Activated naive CD8-positive, alpha-beta T cell treated with anti-CD3 and anti-CD28 coated beads, Interleukin-2, amount 50 U/mL, for 24 hours (primary cell): Measurements from ENCODE around the gene FAHD2A.
"Not testable (repeated sequence)": the region's sequence is repeated elsewhere in the genome, so short reads cannot be mapped to it uniquely, and the experiment has no call there.

Experiments used
- ATAC-seq: fragments of 150-1000 bp; cut with Tn5 transposase; one replicate; pipeline ENCODE4 v1.10.0; 2021
- DNase-seq: peaks from one replicate; pipeline ENCODE4 v3.0.0; 2021
- H3K27ac Mint-ChIP-seq: one replicate; pipeline ENCODE4 v1.8.0; 2021; ENCODE audit warnings: mild to moderate bottlenecking, mixed read lengths
- H3K27me3 Mint-ChIP-seq: one replicate; pipeline ENCODE4 v1.8.0; 2021; ENCODE audit warnings: mixed read lengths
- H3K36me3 Mint-ChIP-seq: one replicate; pipeline ENCODE4 v1.8.0; 2021; ENCODE audit warnings: low read depth, mixed read lengths
- H3K4me1 Mint-ChIP-seq: one replicate; pipeline ENCODE4 v1.8.0; 2021; ENCODE audit warnings: mixed read lengths
- H3K4me3 Mint-ChIP-seq: one replicate; pipeline ENCODE4 v1.8.0; 2021; ENCODE audit warnings: mild to moderate bottlenecking, moderate library complexity, mixed read lengths
- H3K9me3 Mint-ChIP-seq: one replicate; pipeline ENCODE4 v1.8.0; 2021; ENCODE audit warnings: mixed read lengths

Gene FAHD2A, protein sequence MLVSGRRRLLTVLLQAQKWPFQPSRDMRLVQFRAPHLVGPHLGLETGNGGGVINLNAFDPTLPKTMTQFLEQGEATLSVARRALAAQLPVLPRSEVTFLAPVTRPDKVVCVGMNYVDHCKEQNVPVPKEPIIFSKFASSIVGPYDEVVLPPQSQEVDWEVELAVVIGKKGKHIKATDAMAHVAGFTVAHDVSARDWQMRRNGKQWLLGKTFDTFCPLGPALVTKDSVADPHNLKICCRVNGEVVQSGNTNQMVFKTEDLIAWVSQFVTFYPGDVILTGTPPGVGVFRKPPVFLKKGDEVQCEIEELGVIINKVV

DNA sequence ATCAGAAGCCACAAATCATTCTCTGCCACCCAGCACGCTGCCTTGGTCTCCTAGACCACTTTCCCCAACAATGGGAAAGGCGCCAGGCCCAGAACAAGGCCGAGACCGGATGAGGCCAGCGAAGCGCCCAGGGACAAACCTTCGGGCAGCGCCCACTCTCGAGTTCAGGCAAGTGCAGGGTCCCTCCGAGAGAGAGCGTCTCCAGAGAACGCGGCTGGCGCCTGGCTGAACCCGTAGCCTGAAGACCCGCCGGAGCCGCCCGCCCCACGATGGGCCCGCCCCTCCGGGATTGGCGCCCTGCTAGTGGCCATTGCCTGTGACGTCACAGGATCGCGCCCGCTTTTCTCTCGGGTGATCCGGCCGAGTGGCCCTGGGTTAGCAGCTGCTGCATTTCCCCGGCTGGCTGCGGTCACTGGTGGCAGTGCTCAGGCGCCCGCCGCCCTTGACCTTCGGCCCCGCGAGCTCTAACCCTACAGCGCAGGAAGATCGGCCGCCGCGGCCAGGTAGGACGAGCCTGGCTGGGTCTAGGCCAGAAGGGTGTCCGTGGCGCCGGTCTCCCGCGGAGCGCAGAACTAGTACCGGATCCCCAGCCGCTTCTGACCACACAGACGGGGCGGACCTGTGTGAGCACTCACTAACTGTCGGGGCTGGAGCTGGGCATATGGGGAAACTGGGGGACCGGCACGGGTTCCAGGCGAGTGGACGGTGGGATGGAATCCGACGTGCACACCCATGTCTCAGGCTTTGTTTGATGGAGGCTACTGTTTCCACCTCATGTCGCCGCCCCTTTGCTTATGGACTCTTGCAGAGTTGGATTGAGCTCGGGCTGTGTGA, at the start of gene FAHD2A:
TSS of gene FAHD2A (plus strand) at position 339 of the 834 bp plus-strand sequence. CDS start 2,851 bp downstream, outside the sequence.
- ATAC-seq = peak; percentile 93
- no peaks in the 10 kb centered on the region for H3K27me3 Mint-ChIP-seq
- peak; percentile 97 for DNase-seq
- peaks cover 7% of the 10 kb centered on the region for H3K36me3 Mint-ChIP-seq
- peak within 1 kb of the TSS; percentile 78 for H3K27ac Mint-ChIP-seq
- peaks cover 22% of the 10 kb centered on the region for H3K4me1 Mint-ChIP-seq
- H3K4me3 Mint-ChIP-seq = peak within 1 kb of the TSS; percentile 90
- no peaks in the 10 kb centered on the region for H3K9me3 Mint-ChIP-seq

DNA sequence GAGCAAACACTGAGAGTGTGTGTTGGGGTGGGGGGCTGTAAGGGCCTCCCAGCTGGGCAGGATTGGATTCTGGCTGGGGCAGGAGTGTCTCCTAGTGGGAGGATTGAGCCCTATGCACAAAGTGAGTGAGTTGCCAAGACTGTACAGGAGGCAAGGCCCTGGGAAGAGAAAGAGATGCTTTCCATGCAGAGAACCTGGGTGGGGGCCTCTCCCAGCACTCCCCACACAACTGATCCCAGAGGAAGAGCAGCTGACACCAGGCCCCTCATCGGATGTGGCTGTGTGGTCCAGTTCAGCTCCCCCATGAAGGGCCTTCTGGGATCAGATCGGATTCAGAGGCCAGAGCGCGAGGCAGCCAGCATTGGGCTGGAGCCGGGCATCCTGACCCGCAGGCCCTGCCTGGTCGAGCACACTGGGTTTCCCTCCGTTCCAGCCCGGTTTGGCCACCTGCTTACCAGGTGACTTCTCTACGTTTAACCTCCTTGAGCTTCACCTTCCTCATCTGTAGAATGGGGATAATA, 49.4 kb upstream of the FAHD2A start:
- Mint-ChIP-seq H3K36me3 (no peaks in the 10 kb centered on the region), H3K4me3 (no peak overlapping the region), H3K27ac (no peak overlapping the region), H3K9me3 (no peaks in the 10 kb centered on the region), H3K4me1 (no peaks in the 10 kb centered on the region), H3K27me3 (peaks cover 11% of the 10 kb centered on the region)
- DNase-seq = no peak
- ATAC-seq = no peak

DNA sequence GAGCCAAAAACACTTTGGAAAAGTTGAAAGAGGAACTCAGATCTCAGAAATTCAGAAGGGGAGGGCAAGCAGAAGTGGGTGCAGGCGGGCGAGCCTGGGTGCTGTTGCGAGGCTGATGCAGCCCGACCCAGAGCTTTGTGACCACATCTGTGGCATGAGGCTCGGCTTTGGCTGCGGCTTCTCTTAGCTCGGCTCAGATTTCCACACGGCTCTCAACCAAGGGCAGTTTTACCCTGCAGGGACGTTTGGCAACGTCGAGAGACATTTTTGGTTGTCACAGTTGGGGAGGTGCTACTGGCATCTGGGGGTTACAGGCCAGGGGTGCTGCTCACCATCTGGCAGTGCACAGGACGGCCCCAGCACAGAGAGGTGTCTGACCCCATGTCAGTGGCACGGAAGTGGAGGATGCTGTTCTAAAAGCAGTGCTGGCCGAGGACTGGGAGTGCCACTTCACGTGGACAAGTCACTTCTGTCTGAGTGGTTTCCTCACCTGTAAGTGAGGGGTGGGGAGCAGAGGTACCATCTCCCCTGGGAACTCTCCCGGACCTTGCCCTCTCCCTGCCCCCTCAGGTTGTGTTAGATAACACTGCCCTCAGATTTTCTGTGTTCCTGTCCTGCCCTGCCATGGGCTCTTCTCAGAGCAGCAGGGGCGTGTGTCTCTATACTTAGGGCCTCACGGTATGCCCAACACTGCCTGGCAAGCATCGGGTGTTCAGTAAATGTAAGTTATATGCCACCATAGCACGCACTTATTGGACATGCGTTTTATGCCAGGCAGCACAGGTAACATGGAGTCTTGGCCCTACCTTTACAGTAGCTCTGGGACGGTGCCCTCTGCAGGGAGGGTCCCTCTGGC, 48.7 kb upstream of the FAHD2A start:
- H3K4me3 Mint-ChIP-seq = no peak overlapping the region
- DNase-seq = no peak
- no peak overlapping the region for H3K27ac Mint-ChIP-seq
- no peak for ATAC-seq
- no peaks in the 10 kb centered on the region for H3K36me3 Mint-ChIP-seq
- peaks cover 8% of the 10 kb centered on the region for H3K27me3 Mint-ChIP-seq
- no peaks in the 10 kb centered on the region for H3K9me3 Mint-ChIP-seq
- no peaks in the 10 kb centered on the region for H3K4me1 Mint-ChIP-seq

DNA sequence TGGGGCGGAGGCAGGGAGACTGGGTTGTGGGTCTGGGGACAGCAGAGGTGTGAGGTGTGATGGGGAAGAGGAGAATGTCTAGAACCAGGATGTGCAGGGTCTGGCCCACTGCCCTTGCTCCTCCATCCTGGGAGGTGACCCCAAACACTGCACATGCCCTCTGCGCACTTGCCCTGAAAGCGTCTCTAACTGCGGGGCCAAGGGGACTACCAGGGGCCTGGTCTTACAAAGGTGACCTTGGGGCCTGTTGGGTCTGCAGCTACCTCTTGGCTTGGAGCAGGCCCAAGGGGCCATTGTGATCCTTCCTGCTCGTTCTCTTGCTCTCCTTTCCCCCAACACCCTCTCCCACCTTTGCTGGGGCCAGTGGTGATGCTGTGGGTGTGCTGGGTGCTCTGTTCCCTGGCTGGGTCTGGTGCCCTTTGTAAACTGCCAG, 48.0 kb upstream of the FAHD2A start:
- no peak for ATAC-seq
- no peak overlapping the region for H3K27ac Mint-ChIP-seq
- H3K36me3 Mint-ChIP-seq = no peaks in the 10 kb centered on the region
- H3K9me3 Mint-ChIP-seq = no peaks in the 10 kb centered on the region
- DNase-seq = no peak
- H3K4me3 Mint-ChIP-seq = no peak overlapping the region
- H3K27me3 Mint-ChIP-seq = peaks cover 4% of the 10 kb centered on the region
- H3K4me1 Mint-ChIP-seq = no peaks in the 10 kb centered on the region

DNA sequence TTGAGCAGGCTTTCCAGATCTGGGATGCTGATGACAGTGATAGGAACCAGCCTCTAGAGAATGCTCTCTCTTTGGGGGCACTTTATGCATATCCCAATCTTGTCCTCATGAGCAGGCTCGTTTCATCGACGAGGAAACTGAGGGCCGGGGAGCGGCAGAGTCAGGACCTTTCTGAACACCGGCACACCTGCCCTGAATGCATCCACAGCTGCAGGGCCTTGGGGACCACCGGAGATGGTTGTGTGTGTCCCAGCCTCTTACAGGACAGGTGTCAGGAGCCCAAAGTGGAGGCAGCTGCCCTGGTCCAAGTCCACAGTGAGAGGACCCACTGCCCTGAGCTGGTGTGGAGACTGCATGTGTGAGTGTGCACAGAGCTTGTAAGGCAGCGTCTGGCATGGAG, 47.6 kb upstream of the FAHD2A start:
- no peaks in the 10 kb centered on the region for H3K9me3 Mint-ChIP-seq

DNA sequence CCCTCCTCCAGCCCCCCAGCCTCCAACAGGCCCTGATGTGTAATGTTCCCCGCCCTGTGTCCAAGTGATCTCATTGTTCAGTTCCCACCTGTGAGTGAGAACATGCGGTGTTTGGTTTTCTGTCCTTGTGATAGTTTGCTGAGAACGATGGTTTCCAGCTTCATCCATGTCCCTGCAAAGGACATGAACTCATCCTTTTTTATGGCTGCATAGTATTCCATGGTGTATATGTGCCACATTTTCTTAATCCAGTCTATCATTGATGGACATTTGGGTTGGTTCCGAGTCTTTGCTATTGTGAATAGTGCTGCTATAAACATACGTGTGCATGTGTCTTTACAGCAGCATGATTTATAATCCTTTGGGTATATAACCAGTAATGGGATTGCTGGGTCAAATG, 47.0 kb upstream of the FAHD2A start:
- H3K9me3 Mint-ChIP-seq, H3K36me3 Mint-ChIP-seq, H3K27ac Mint-ChIP-seq, H3K4me3 Mint-ChIP-seq, H3K27me3 Mint-ChIP-seq, DNase-seq, H3K4me1 Mint-ChIP-seq, ATAC-seq: not testable (repeated sequence)

More for the DNA sequence above, 47.6 kb upstream of the FAHD2A start:
- no peaks in the 10 kb centered on the region for H3K36me3 Mint-ChIP-seq
- no peaks in the 10 kb centered on the region for H3K4me1 Mint-ChIP-seq
- no peak for ATAC-seq
- DNase-seq = no peak
- H3K4me3 Mint-ChIP-seq = no peak overlapping the region
- no peak overlapping the region for H3K27ac Mint-ChIP-seq
- H3K27me3 Mint-ChIP-seq = peaks cover 4% of the 10 kb centered on the region

DNA sequence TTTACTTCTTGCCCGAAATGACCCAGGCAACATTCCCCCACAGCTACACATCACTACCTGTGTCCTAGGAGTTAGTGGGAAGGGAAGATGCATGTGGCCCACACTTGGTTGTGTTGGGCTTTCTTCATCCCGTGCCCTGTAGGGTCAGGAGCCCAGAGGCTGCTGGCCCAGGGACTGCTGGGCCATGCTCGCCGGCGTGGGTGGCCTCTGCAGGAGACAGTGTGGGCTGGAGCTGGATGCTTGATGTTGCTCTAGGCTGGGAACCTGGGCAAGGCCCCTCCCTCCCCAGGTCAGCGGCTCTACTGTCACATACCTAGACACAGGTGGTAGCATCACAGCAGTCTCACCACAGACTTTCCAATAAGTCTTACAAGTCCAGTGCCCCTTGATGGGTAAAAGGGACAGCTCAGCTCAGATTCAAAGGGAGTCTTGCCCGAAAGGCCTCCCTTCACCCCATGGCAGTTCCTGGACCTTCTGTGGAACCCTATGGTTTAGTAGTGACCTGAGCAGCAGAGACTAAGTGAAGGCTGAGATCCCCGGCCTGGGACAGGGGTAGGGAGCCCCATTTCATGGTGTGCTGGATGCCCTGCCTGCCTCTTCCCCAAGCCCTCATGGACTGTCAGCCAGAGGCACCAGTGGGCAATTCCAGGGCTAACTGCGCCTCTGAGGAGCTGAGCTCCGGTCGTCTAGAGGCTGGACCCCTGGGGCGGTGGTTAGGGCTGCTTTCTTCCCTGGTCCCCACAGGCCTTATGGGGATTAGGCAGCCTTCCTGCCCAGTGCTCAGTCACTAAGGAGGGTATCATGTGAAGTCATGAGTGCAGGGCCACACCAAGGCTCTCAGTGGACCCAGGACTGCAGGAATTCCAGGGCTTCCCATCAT, 45.4 kb upstream of the FAHD2A start:
- ATAC-seq = no peak
- Mint-ChIP-seq H3K27me3 (peaks cover 4% of the 10 kb centered on the region), H3K27ac (no peak overlapping the region), H3K4me3 (no peak overlapping the region), H3K36me3 (no peaks in the 10 kb centered on the region), H3K4me1 (no peaks in the 10 kb centered on the region), H3K9me3 (no peaks in the 10 kb centered on the region)
- DNase-seq = no peak

DNA sequence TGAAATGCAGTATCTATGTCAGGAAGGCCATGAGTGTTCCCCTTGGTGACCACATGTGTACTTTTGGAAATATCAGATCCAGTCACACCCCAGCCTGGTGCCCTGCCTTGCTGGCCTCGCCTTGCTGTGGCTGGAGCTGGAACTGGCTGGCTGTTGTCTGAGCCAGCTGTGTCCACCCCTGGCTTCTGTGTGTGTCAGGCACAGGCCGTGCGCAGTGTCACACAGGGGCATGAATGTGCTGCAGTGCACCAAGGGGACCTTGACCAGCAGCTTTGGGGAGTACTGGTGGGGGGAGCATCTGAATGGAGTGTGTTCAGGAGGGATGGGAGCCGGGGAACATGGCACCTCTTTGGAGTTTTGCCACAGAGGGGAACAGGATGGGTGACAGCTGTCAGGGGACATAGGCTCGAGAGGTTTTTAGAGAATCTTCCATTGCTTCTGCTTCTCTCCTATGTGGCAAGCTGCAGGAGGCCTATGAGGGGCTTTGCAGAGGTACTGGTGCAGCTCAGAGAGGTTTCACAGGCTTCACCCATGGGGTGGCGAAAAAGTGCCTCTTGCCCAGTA, 44.7 kb upstream of the FAHD2A start:
- Mint-ChIP-seq H3K4me1 (no peaks in the 10 kb centered on the region), H3K9me3 (no peaks in the 10 kb centered on the region), H3K4me3 (no peak overlapping the region), H3K36me3 (no peaks in the 10 kb centered on the region), H3K27ac (no peak overlapping the region), H3K27me3 (peaks cover 4% of the 10 kb centered on the region)
- DNase-seq = no peak
- no peak for ATAC-seq

DNA sequence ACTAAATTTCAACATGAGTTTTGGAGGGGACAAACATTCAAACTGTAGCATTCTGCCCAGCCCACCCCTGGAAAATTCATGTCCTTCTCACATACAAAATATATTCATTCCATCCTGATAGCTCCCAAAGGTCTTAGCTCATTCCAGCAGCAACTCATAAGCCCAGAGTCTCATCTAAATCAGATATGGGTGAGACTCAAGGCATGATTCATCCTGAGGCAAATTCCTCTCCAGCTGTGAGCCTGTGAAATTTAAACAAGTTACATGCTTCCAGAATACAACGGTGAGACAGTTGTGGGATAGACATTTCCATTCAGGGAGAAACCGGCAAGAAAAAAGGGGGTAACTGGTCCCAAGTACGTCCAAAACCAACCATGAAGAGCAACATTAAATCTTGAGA, 43.5 kb upstream of the FAHD2A start:
- Mint-ChIP-seq H3K27me3 (peaks cover 4% of the 10 kb centered on the region), H3K9me3 (no peaks in the 10 kb centered on the region), H3K4me1 (no peaks in the 10 kb centered on the region), H3K36me3 (no peaks in the 10 kb centered on the region), H3K27ac (no peak overlapping the region), H3K4me3 (no peak overlapping the region)
- no peak for DNase-seq
- no peak for ATAC-seq

DNA sequence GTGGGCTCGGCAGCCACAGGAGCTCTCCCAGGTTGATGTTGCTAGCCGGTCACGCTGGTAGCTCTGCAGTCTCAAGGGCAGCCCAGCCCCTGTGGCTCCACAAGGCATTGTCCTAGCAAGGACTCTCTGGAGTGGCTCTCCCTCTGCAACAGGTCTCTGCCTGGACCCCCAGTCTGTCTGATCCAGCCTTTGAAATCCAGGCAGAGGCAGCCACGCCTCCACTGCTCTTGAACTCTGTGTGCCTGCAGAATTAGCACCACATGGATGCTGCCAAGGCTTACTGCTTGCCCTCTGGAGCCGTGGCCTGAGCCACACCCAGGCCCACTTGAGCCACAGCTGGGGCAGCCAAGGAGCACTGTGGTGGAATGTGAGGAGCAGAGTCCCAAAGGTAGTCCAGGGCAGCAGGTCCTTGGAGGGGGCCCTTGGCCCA, 43.0 kb upstream of the FAHD2A start:
- Mint-ChIP-seq H3K27ac (no peak overlapping the region), H3K4me3 (no peak overlapping the region), H3K27me3 (peaks cover 5% of the 10 kb centered on the region), H3K9me3 (no peaks in the 10 kb centered on the region), H3K4me1 (no peaks in the 10 kb centered on the region), H3K36me3 (no peaks in the 10 kb centered on the region)
- no peak for DNase-seq
- ATAC-seq = no peak

DNA sequence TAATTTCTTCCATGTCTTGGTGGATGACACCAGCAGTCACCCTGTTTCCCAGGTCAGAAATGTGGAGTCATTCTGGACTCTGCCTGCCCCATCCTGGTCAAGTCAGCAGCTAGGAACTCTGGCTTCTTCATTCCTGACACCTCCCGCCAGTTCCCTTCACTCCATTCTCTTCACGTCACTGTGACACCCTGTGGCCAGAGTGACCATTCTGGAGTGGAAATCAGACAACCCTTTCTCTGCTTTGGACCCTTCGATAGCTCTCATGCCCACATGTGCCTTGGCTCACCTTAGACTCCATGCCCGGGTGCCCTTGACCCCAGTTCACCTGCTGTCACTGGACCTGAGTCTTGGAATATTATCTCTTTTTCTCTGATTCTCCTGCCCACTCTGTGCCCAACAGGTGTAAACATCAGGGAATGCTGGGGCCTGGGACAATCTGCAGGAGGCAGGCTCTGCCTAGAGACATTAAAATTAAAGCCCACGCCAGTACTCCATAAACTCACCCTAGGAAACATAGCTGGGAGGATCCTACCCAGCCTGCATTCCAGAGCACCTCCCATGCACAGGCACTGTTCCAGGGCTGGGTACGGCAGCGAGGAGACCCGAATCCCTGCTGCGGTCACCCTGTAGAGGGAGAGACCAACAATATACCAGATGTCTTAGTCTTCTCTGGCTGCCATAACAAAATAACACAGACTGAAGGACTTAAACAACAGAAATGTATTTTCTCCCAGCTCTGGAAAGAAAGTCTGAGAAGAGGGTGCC, 41.1 kb upstream of the FAHD2A start:
- Mint-ChIP-seq H3K9me3 (no peaks in the 10 kb centered on the region), H3K27me3 (peaks cover 8% of the 10 kb centered on the region), H3K4me3 (no peak overlapping the region), H3K27ac (no peak overlapping the region), H3K4me1 (no peaks in the 10 kb centered on the region), H3K36me3 (no peaks in the 10 kb centered on the region)
- no peak for DNase-seq
- no peak for ATAC-seq

DNA sequence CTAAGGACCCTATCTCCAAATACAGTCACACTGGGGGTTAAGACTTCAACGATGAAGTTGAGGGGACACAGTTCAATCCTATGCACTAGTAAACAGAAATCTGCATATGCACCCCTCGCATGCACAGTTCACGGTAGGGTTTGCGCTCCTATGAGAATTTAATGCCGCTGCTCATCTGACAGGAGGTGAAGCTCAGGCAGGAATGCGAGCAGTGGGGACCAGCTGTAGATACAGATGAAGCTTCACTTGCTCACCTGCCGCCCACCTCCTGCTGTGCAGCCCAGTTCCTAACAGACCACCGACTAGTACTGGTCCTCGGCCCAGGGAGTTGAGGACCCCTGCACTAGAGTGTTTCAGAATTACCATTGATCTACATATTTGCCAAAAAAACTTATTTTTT, 40.0 kb upstream of the FAHD2A start:
- Mint-ChIP-seq H3K4me1 (no peaks in the 10 kb centered on the region), H3K27ac (no peak overlapping the region), H3K9me3 (no peaks in the 10 kb centered on the region), H3K36me3 (no peaks in the 10 kb centered on the region), H3K27me3 (peaks cover 8% of the 10 kb centered on the region), H3K4me3 (no peak overlapping the region)
- ATAC-seq (no peak), DNase-seq (no peak)

DNA sequence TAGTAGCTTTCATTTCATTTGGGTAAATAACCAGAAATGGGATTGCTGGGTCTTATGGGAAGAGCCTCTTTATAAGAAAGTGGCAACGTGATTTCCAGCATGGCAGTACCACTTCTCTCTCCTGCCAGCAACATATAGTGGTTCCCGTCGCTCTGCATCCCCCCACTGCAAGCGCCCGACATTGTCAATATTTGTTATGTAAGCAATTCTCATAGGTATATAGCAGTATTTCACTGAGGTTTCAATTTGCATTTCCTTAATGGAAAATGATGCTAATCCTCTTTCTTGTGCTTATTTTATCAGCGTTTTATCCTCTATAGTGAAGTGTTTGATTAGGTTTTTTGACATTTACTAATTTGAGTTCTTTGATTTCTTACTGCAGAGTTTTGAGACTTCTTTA, 36.0 kb upstream of the FAHD2A start:
- H3K27ac Mint-ChIP-seq = no peak overlapping the region

More for the DNA sequence above, 36.0 kb upstream of the FAHD2A start:
- DNase-seq (no peak), ATAC-seq (no peak)
- H3K4me1 Mint-ChIP-seq = no peaks in the 10 kb centered on the region
- no peak overlapping the region for H3K4me3 Mint-ChIP-seq
- H3K27me3 Mint-ChIP-seq = peaks cover 18% of the 10 kb centered on the region
- peaks cover 6% of the 10 kb centered on the region for H3K9me3 Mint-ChIP-seq
- H3K36me3 Mint-ChIP-seq = no peaks in the 10 kb centered on the region
